Measurements from ENCODE around the gene RAP1A. TPM values are rescaled to one million over a fixed set of nuclear protein-coding genes. Genes with fewer than 3 reads are reported as not detected.

Gene RAP1A
- polyA plus RNA-seq, 1 of the 3 experiments (the other 2 are of a cell fraction), result 17.7 TPM

DNA sequence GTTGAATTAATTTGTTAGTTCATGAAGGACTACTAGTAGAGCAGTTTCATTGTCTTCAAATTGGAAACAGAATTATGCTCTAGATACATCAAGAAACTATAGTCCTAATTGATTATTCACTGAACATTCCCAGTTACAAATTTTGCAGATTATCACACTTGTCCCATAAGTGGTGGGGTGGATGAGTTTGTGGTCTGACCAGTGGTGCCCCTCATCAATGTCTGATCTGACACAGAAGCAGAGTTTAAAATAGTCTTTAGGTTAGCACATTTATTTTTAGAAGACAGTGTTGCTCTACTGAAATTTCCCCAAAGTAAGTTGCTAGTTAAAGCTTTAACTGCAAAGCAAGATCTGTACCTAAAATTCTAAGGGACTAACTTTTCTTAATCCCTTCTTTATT lies 76.7 kb downstream of the RAP1A start:
- no peaks in the 10 kb centered on the region for H3K9me3 ChIP-seq
- H3F3A ChIP-seq (replicated peaks; ENCODE audit: insufficient read depth), result peaks cover 5% of the 10 kb centered on the region
- peaks cover 9% of the 10 kb centered on the region; the same call in 1 of the 2 replicates for H3K79me2 ChIP-seq (ENCODE audit: insufficient read depth)
- ChIA-PET POLR2A (no interaction called here), CTCF (no interaction called here)
- H2AFZ ChIP-seq (ENCODE audit: low read depth), result no peak overlapping the region
- no peaks in the 10 kb centered on the region for H3K27me3 ChIP-seq (ENCODE audit: insufficient read depth)
- H3K27ac ChIP-seq (ENCODE audit: low read depth in 2 of 2, low read length in 1 of 2), result no peak overlapping the region
- no peaks in the 10 kb centered on the region for H3K9me2 ChIP-seq
- no peak overlapping the region for H3K4me3 ChIP-seq (ENCODE audit: low read depth in 2 of 2, low read length in 1 of 2)
- no peak for DNase-seq
- TF ChIP-seq, protein P1, sequence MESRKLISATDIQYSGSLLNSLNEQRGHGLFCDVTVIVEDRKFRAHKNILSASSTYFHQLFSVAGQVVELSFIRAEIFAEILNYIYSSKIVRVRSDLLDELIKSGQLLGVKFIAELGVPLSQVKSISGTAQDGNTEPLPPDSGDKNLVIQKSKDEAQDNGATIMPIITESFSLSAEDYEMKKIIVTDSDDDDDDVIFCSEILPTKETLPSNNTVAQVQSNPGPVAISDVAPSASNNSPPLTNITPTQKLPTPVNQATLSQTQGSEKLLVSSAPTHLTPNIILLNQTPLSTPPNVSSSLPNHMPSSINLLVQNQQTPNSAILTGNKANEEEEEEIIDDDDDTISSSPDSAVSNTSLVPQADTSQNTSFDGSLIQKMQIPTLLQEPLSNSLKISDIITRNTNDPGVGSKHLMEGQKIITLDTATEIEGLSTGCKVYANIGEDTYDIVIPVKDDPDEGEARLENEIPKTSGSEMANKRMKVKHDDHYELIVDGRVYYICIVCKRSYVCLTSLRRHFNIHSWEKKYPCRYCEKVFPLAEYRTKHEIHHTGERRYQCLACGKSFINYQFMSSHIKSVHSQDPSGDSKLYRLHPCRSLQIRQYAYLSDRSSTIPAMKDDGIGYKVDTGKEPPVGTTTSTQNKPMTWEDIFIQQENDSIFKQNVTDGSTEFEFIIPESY (IDR thresholded peaks at IDR 0.05; ENCODE audit: borderline replicate concordance, low read depth), result no peak
- TF ChIP-seq NRF1 (IDR thresholded peaks at IDR 0.05; ENCODE audit: low read depth, low read length) (no peak), GABPA (IDR thresholded peaks at IDR 0.05; ENCODE audit: low read depth) (no peak), TCF12 (IDR thresholded peaks at IDR 0.05) (no peak), GATA2 (CRISPR knock-in tag; IDR thresholded peaks at IDR 0.05) (no peak), NFIC (IDR thresholded peaks at IDR 0.05; ENCODE audit: borderline replicate concordance) (no peak), SIN3A (IDR thresholded peaks at IDR 0.05; ENCODE audit: borderline replicate concordance, low read depth, low read length) (no peak), RCOR1 (IDR thresholded peaks at IDR 0.05; ENCODE audit: low read length) (no peak), MXI1 (IDR thresholded peaks at IDR 0.05; ENCODE audit: low read depth, low read length) (no peak), FOXM1 (IDR thresholded peaks at IDR 0.05; ENCODE audit: low read depth) (no peak), TAF1 (IDR thresholded peaks at IDR 0.05; ENCODE audit: borderline replicate concordance, low read depth, low read length) (no peak), YY1 (IDR thresholded peaks at IDR 0.05; ENCODE audit: low read depth) (no peak), RFX5 (IDR thresholded peaks at IDR 0.05; ENCODE audit: low read length) (no peak), EP300 (IDR thresholded peaks at IDR 0.05; ENCODE audit: borderline replicate concordance in 1 of 2, low read depth in 1 of 2, low read length in 1 of 2) (no peak), EZH2phosphoT487 (IDR thresholded peaks at IDR 0.05; ENCODE audit: borderline replicate concordance, low read depth) (no peak)
- TF ChIP-seq, protein P2, sequence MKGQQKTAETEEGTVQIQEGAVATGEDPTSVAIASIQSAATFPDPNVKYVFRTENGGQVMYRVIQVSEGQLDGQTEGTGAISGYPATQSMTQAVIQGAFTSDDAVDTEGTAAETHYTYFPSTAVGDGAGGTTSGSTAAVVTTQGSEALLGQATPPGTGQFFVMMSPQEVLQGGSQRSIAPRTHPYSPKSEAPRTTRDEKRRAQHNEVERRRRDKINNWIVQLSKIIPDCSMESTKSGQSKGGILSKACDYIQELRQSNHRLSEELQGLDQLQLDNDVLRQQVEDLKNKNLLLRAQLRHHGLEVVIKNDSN (IDR thresholded peaks at IDR 0.05; ENCODE audit: borderline replicate concordance, low read depth), result no peak
- TF ChIP-seq, protein P3, sequence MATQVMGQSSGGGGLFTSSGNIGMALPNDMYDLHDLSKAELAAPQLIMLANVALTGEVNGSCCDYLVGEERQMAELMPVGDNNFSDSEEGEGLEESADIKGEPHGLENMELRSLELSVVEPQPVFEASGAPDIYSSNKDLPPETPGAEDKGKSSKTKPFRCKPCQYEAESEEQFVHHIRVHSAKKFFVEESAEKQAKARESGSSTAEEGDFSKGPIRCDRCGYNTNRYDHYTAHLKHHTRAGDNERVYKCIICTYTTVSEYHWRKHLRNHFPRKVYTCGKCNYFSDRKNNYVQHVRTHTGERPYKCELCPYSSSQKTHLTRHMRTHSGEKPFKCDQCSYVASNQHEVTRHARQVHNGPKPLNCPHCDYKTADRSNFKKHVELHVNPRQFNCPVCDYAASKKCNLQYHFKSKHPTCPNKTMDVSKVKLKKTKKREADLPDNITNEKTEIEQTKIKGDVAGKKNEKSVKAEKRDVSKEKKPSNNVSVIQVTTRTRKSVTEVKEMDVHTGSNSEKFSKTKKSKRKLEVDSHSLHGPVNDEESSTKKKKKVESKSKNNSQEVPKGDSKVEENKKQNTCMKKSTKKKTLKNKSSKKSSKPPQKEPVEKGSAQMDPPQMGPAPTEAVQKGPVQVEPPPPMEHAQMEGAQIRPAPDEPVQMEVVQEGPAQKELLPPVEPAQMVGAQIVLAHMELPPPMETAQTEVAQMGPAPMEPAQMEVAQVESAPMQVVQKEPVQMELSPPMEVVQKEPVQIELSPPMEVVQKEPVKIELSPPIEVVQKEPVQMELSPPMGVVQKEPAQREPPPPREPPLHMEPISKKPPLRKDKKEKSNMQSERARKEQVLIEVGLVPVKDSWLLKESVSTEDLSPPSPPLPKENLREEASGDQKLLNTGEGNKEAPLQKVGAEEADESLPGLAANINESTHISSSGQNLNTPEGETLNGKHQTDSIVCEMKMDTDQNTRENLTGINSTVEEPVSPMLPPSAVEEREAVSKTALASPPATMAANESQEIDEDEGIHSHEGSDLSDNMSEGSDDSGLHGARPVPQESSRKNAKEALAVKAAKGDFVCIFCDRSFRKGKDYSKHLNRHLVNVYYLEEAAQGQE (IDR thresholded peaks at IDR 0.05; ENCODE audit: low read depth, low read length), result no peak
- TF ChIP-seq, protein P4, sequence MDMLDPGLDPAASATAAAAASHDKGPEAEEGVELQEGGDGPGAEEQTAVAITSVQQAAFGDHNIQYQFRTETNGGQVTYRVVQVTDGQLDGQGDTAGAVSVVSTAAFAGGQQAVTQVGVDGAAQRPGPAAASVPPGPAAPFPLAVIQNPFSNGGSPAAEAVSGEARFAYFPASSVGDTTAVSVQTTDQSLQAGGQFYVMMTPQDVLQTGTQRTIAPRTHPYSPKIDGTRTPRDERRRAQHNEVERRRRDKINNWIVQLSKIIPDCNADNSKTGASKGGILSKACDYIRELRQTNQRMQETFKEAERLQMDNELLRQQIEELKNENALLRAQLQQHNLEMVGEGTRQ (IDR thresholded peaks at IDR 0.05; ENCODE audit: borderline replicate concordance, low read depth, low read length), result no peak
- TF ChIP-seq, protein P5, sequence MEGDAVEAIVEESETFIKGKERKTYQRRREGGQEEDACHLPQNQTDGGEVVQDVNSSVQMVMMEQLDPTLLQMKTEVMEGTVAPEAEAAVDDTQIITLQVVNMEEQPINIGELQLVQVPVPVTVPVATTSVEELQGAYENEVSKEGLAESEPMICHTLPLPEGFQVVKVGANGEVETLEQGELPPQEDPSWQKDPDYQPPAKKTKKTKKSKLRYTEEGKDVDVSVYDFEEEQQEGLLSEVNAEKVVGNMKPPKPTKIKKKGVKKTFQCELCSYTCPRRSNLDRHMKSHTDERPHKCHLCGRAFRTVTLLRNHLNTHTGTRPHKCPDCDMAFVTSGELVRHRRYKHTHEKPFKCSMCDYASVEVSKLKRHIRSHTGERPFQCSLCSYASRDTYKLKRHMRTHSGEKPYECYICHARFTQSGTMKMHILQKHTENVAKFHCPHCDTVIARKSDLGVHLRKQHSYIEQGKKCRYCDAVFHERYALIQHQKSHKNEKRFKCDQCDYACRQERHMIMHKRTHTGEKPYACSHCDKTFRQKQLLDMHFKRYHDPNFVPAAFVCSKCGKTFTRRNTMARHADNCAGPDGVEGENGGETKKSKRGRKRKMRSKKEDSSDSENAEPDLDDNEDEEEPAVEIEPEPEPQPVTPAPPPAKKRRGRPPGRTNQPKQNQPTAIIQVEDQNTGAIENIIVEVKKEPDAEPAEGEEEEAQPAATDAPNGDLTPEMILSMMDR (IDR thresholded peaks at IDR 0.05), result no peak
- TF ChIP-seq, protein P6, sequence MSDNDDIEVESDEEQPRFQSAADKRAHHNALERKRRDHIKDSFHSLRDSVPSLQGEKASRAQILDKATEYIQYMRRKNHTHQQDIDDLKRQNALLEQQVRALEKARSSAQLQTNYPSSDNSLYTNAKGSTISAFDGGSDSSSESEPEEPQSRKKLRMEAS (IDR thresholded peaks at IDR 0.05; ENCODE audit: low read depth), result no peak
- no peak overlapping the region for H3K9ac ChIP-seq
- no peak overlapping the region for H3K4me2 ChIP-seq
- H3K36me3 ChIP-seq (replicated peaks in 1 of 2; ENCODE audit: control insufficient read depth in 1 of 2, insufficient read depth in 2 of 2, low read length in 1 of 2), result peaks cover 49 to 64% of the 10 kb centered on the region in 2 experiments
- no peaks in the 10 kb centered on the region for H4K20me1 ChIP-seq (ENCODE audit: insufficient read depth)
- no peaks in the 10 kb centered on the region for H3K4me1 ChIP-seq (ENCODE audit: control insufficient read depth in 1 of 2, insufficient read depth in 2 of 2, low read depth in 1 of 2, low read length in 1 of 2)
